A673 (cell line): Measurements from ENCODE around the gene ISM1. TPM values are rescaled to one million over a fixed set of nuclear protein-coding genes. Genes with fewer than 3 reads are reported as not detected.

Experiments
- BruUV-seq: library from RNA; stranded (reverse); fragments of 400-500 nt; replicated peaks from 2 replicates; lab custom pipeline; 2021; lab: Mats Ljungman, UMichigan
- CTCF ChIA-PET: fragments of 300-600 bp; sonication (Branson Sonifier 250); formaldehyde crosslinking; loops from one replicate; lab custom pipeline; 2022; ENCODE audit warnings: antibody characterized with exemption; lab: Charles Lee
- POLR2A ChIA-PET: fragments of 300-600 bp; sonication (Branson Sonifier 250); formaldehyde crosslinking; loops from one replicate; lab custom pipeline; 2022; ENCODE audit warnings: antibody characterized with exemption; ENCODE audit not compliant: low non-redundant PET; lab: Charles Lee
- DNase-seq: peaks from one replicate; pipeline ENCODE4 v3.0.0-alpha.2; 2015; ENCODE audit warnings: low spot score
- H3K27ac ChIP-seq: fragments of 200-600 bp; sonication (generic); 2 replicates; pipeline ENCODE4 v1.5.1; 2016; ENCODE audit warnings: mixed run types, low read depth, mild to moderate bottlenecking, mixed read lengths, antibody characterized with exemption, low read length; ENCODE audit not compliant: poor library complexity, severe bottlenecking
- H3K27me3 ChIP-seq: fragments of 200-600 bp; sonication (generic); replicated peaks from 2 replicates; pipeline ENCODE4 v1.6.1; 2017; ENCODE audit warnings: mixed run types, low read depth, mild to moderate bottlenecking, mixed read lengths, antibody characterized with exemption, low read length; ENCODE audit not compliant: insufficient read depth, poor library complexity
- H3K36me3 ChIP-seq: fragments of 200-600 bp; sonication (generic); 2 replicates; pipeline ENCODE4 v1.6.1; 2016; ENCODE audit warnings: mixed run types, mild to moderate bottlenecking, mixed read lengths, antibody characterized with exemption, low read length; ENCODE audit not compliant: insufficient read depth, poor library complexity, severe bottlenecking
- H3K4me1 ChIP-seq: fragments of 200-600 bp; sonication (generic); 2 replicates; pipeline ENCODE4 v1.6.1; 2017; ENCODE audit warnings: mixed run types, mild to moderate bottlenecking, mixed read lengths, antibody characterized with exemption, low read length; ENCODE audit not compliant: insufficient read depth, poor library complexity, severe bottlenecking
- H3K4me3 ChIP-seq: fragments of 200-600 bp; sonication (generic); 2 replicates; pipeline ENCODE4 v1.5.1; 2016; ENCODE audit warnings: low read depth, mixed run types, mild to moderate bottlenecking, mixed read lengths, low read length; ENCODE audit not compliant: poor library complexity, severe bottlenecking
- H3K9me3 ChIP-seq: fragments of 200-600 bp; sonication (generic); 2 replicates; pipeline ENCODE4 v1.6.1; 2016; ENCODE audit warnings: mixed run types, low read depth, mild to moderate bottlenecking, mixed read lengths, antibody characterized with exemption, low read length; ENCODE audit not compliant: poor library complexity, severe bottlenecking
- CTCF ChIP-seq: fragments of 300-800, 200-600 bp; sonication (generic); conservative IDR thresholded peaks from 2 replicates; pipeline ENCODE4 v1.5.1; 2017; ENCODE audit warnings: low read depth, mild to moderate bottlenecking, antibody characterized with exemption, low read length, moderate library complexity, mixed read lengths
- EZH2 ChIP-seq: fragments of 200-600 bp; sonication (generic); IDR thresholded peaks from 2 replicates; pipeline ENCODE4 v1.6.1; 2017; ENCODE audit warnings: borderline replicate concordance, low read depth, mild to moderate bottlenecking, mixed read lengths, antibody characterized with exemption, low read length; ENCODE audit not compliant: poor library complexity, severe bottlenecking
- intact Hi-C: fragments of 100-400 bp; cut with micrococcal nuclease; formaldehyde crosslinking; loops from one replicate; pipeline ENCODE4 v1.10.0; 2022; ENCODE audit not compliant: unreplicated experiment
- total RNA-seq: library from RNA; stranded (reverse); gene quantifications from 2 replicates; pipeline ENCODE4 v1.2.3, GENCODE V29; 2021

ISM1 gene
- total RNA-seq, 1 experiment from 2014 or later = 0.11 TPM

- Histone ChIP-seq H3K27me3 (no peaks in the 10 kb centered on the region), H3K9me3 (no peaks in the 10 kb centered on the region), H3K4me3 (no peak overlapping the region), H3K4me1 (no peaks in the 10 kb centered on the region), H3K36me3 (no peaks in the 10 kb centered on the region), H3K27ac (no peak overlapping the region)
- ChIA-PET POLR2A (no interaction called here), CTCF (no interaction called here)
- no peak for DNase-seq
- intact Hi-C loops = no loop called here
- BruUV-seq = no TSS peak
- no peak for TF ChIP-seq CTCF
- TF ChIP-seq EZH2 = no peak
Observed at GRCh38 chr20:13267231-13267630, 46.2 kb downstream of the ISM1 start.

- no TSS peak for BruUV-seq
- CTCF ChIA-PET = no interaction called here
- intact Hi-C loops = no loop called here
Observed at GRCh38 chr20:13268953-13269352, 47.9 kb downstream of the ISM1 start.

GRCh38 chr20:13270211-13270610 is 49.1 kb downstream of the ISM1 start:
- POLR2A ChIA-PET = no interaction called here
- Histone ChIP-seq H3K36me3 (no peaks in the 10 kb centered on the region), H3K9me3 (no peaks in the 10 kb centered on the region), H3K4me1 (no peaks in the 10 kb centered on the region), H3K27ac (no peak overlapping the region), H3K4me3 (no peak overlapping the region), H3K27me3 (no peaks in the 10 kb centered on the region)
- no TSS peak for BruUV-seq
- TF ChIP-seq EZH2 (no peak), CTCF (no peak)
- DNase-seq = no peak
- intact Hi-C loops = no loop called here
- CTCF ChIA-PET = no interaction called here

More at GRCh38 chr20:13268953-13269352, 47.9 kb downstream of the ISM1 start:
- Histone ChIP-seq H3K4me3 (no peak overlapping the region), H3K27ac (no peak overlapping the region), H3K36me3 (no peaks in the 10 kb centered on the region), H3K4me1 (no peaks in the 10 kb centered on the region), H3K27me3 (no peaks in the 10 kb centered on the region), H3K9me3 (no peaks in the 10 kb centered on the region)
- POLR2A ChIA-PET = no interaction called here
- no peak for DNase-seq
- no peak for TF ChIP-seq CTCF
